GM21381 (cell line): ENCODE data around the gene FEM1B.
A peak's percentile ranks its signal among the peaks of the same experiment; 100 is the strongest.
"Not testable (repeated sequence)": the region's sequence is repeated elsewhere in the genome, so short reads cannot be mapped to it uniquely, and the experiment has no call there.

Experiments used
- ATAC-seq: cut with Tn5 transposase; IDR thresholded peaks from one replicate; pipeline ENCODE4 v1.9.1; 2021; ENCODE audit warnings: mild to moderate bottlenecking, moderate library complexity; ENCODE audit not compliant: unreplicated experiment

Gene FEM1B

GRCh38 chr15:68277603-68278344, at the start of gene FEM1B:
TSS of gene FEM1B (plus strand) at chr15:68277745. CDS start at chr15:68278418, 673 bp downstream.
- peak; percentile 79 for ATAC-seq

- no peak for ATAC-seq
These were observed 49.2 kb upstream of the FEM1B start for GRCh38 chr15:68228143-68228970.

GRCh38 chr15:68228971-68229385, 48.6 kb upstream of the FEM1B start:
- peak; percentile 5 for ATAC-seq

- ATAC-seq: peak; percentile 74
These were observed 48.0 kb upstream of the FEM1B start, which contains the start of gene CLN6 for GRCh38 chr15:68229386-68230156. TSS of gene CLN6 (minus strand) at chr15:68229728. CDS start at chr15:68229584, 144 bp downstream.

GRCh38 chr15:68230157-68231100, 47.1 kb upstream of the FEM1B start:
- no peak for ATAC-seq

GRCh38 chr15:68231102-68231818, 46.3 kb upstream of the FEM1B start:
- ATAC-seq: no peak

- no peak for ATAC-seq
These were observed 45.1 kb upstream of the FEM1B start for GRCh38 chr15:68232449-68232848.

- ATAC-seq: no peak
These were observed 44.6 kb upstream of the FEM1B start for GRCh38 chr15:68232937-68233336.

GRCh38 chr15:68234060-68234459, 43.5 kb upstream of the FEM1B start:
- no peak for ATAC-seq

GRCh38 chr15:68234520-68234919, 43.0 kb upstream of the FEM1B start:
- not testable (repeated sequence) for ATAC-seq

GRCh38 chr15:68235022-68235421, 42.5 kb upstream of the FEM1B start:
- no peak for ATAC-seq

GRCh38 chr15:68239025-68239424, 38.5 kb upstream of the FEM1B start:
- no peak for ATAC-seq

GRCh38 chr15:68241088-68241935, 36.2 kb upstream of the FEM1B start:
- no peak for ATAC-seq

- ATAC-seq: no peak
These were observed 33.3 kb upstream of the FEM1B start for GRCh38 chr15:68244235-68244634.

- ATAC-seq: no peak
These were observed 28.4 kb upstream of the FEM1B start for GRCh38 chr15:68249058-68249713.

GRCh38 chr15:68252925-68253534, 24.5 kb upstream of the FEM1B start:
- no peak for ATAC-seq

- no peak for ATAC-seq
These were observed 20.7 kb upstream of the FEM1B start for GRCh38 chr15:68256675-68257450.
